Smooth muscle cell (in vitro differentiated cells): Measurements from ENCODE around the gene GKN2. TPM values are rescaled to one million over a fixed set of nuclear protein-coding genes. Genes with fewer than 3 reads are reported as not detected.

ENCODE experiments used
- DNase-seq: peaks from one replicate; lab custom pipeline; 2025; ENCODE audit not compliant: unreplicated experiment; lab: John Stamatoyannopoulos, UW
- H2AFZ ChIP-seq: fragments of 200-600 bp; sonication (generic); 2 replicates; pipeline ENCODE4 v1.6.0; 2016; ENCODE audit warnings: antibody characterized with exemption, low read depth, mild to moderate bottlenecking
- H3F3A ChIP-seq: fragments of 200-600 bp; sonication (generic); 2 replicates; pipeline ENCODE4 v1.6.0; 2017; ENCODE audit warnings: antibody characterized with exemption, low read depth
- H3K27ac ChIP-seq: fragments of 200-600 bp; sonication (generic); 2 replicates; pipeline ENCODE4 v1.5.1; 2016; ENCODE audit warnings: low read depth, mild to moderate bottlenecking
- H3K27me3 ChIP-seq: fragments of 200-600 bp; sonication (generic); 2 replicates; pipeline ENCODE4 v1.6.1; 2016; ENCODE audit warnings: low read depth, mild to moderate bottlenecking
- H3K36me3 ChIP-seq: fragments of 200-600 bp; sonication (generic); 2 replicates; pipeline ENCODE4 v1.5.1; 2016; ENCODE audit warnings: low read depth
- H3K4me1 ChIP-seq: fragments of 200-600 bp; sonication (generic); 2 replicates; pipeline ENCODE4 v1.5.1; 2016; ENCODE audit warnings: low read depth
- H3K4me2 ChIP-seq: fragments of 200-600 bp; sonication (generic); 2 replicates; pipeline ENCODE4 v1.6.0; 2016; ENCODE audit warnings: mild to moderate bottlenecking
- H3K4me3 ChIP-seq: fragments of 200-600 bp; sonication (generic); 2 replicates; pipeline ENCODE4 v1.5.1; 2016; ENCODE audit warnings: mild to moderate bottlenecking
- H3K79me2 ChIP-seq: fragments of 200-600 bp; sonication (generic); 2 replicates; pipeline ENCODE4 v1.6.0; 2016; ENCODE audit warnings: low read depth, mild to moderate bottlenecking
- H3K9ac ChIP-seq: fragments of 200-600 bp; sonication (generic); 2 replicates; pipeline ENCODE4 v1.6.0; 2016; ENCODE audit warnings: low read depth
- H3K9me3 ChIP-seq: fragments of 200-600 bp; sonication (generic); replicated peaks from 2 replicates; pipeline ENCODE4 v1.5.1; 2016; ENCODE audit warnings: low read depth
- H4K20me1 ChIP-seq: fragments of 200-600 bp; sonication (generic); 2 replicates; pipeline ENCODE4 v1.6.0; 2016; ENCODE audit warnings: low read depth
- CTCF ChIP-seq: fragments of 200-600 bp; sonication (generic); IDR thresholded peaks from 2 replicates; pipeline ENCODE4 v1.5.1; 2017; ENCODE audit warnings: borderline replicate concordance, mild to moderate bottlenecking, antibody characterized with exemption; ENCODE audit not compliant: insufficient read depth, poor library complexity, severe bottlenecking
- WGBS: methylation state at CpG from one replicate; pipeline ENCODE4 v1.1.7; 2016; ENCODE audit warnings: low lambda C conversion rate; 5-methylcytosine and 5-hydroxymethylcytosine counted together
- polyA plus RNA-seq: library from polyadenylated mRNA; unstranded; fragments of >200 nt; fragmentation: Nextera tagmentation; extraction: Ambion mirVana; gene quantifications from 2 replicates; pipeline ENCODE4 v1.2.1, GENCODE V29; 2016
- total RNA-seq: library from RNA; depleted of rRNA; stranded (reverse); fragments of >200 nt; gene quantifications from 2 replicates; pipeline ENCODE4 v1.2.3, GENCODE V29; 2014

The GKN2 gene
- total and polyA plus RNA-seq, 2 experiments from 2014 or later = not detected

GRCh38 chr2:68989035-68989434 lies 36.3 kb upstream of the GKN2 start:
- Histone ChIP-seq H3K79me2 (no peaks in the 10 kb centered on the region), H4K20me1 (no peaks in the 10 kb centered on the region), H3K4me1 (no peaks in the 10 kb centered on the region), H3K27me3 (no peaks in the 10 kb centered on the region), H3K36me3 (no peaks in the 10 kb centered on the region), H2AFZ (no peak overlapping the region), H3K9me3 (no peaks in the 10 kb centered on the region), H3K27ac (no peak overlapping the region), H3F3A (no peaks in the 10 kb centered on the region), H3K4me3 (no peak overlapping the region), H3K4me2 (no peak overlapping the region), H3K9ac (no peak overlapping the region)
- WGBS = 81% methylated on average over 5 of the region's 5 CpGs
- no peak for TF ChIP-seq CTCF
- no peak for DNase-seq

- H3K79me2 ChIP-seq = no peaks in the 10 kb centered on the region
- no peaks in the 10 kb centered on the region for H3K36me3 ChIP-seq
- H3K9ac ChIP-seq = no peak overlapping the region
- H2AFZ ChIP-seq = no peak overlapping the region
- TF ChIP-seq CTCF = no peak
- WGBS = 90% methylated on average over 5 of the region's 5 CpGs
- H3K4me3 ChIP-seq = no peak overlapping the region
- no peaks in the 10 kb centered on the region for H3F3A ChIP-seq
- no peaks in the 10 kb centered on the region for H3K4me1 ChIP-seq
- H4K20me1 ChIP-seq = no peaks in the 10 kb centered on the region
- no peak overlapping the region for H3K4me2 ChIP-seq
- DNase-seq = no peak
- H3K27ac ChIP-seq = no peak overlapping the region
- H3K27me3 ChIP-seq = no peaks in the 10 kb centered on the region
- no peaks in the 10 kb centered on the region for H3K9me3 ChIP-seq
These were observed 34.4 kb upstream of the GKN2 start for GRCh38 chr2:68987021-68987503.

- H3K27me3 ChIP-seq = peaks cover 7% of the 10 kb centered on the region
- WGBS = 96% methylated on average over 1 of the region's 1 CpG
- H3K9ac ChIP-seq = no peak overlapping the region
- no peaks in the 10 kb centered on the region for H3K9me3 ChIP-seq
- no peaks in the 10 kb centered on the region for H3K36me3 ChIP-seq
- H3F3A ChIP-seq = no peaks in the 10 kb centered on the region
- no peak overlapping the region for H3K4me2 ChIP-seq
- H2AFZ ChIP-seq = no peak overlapping the region
- no peaks in the 10 kb centered on the region for H3K79me2 ChIP-seq
- H3K4me1 ChIP-seq = no peaks in the 10 kb centered on the region
- no peak for TF ChIP-seq CTCF
- no peak overlapping the region for H3K4me3 ChIP-seq
- no peak for DNase-seq
- H4K20me1 ChIP-seq = no peaks in the 10 kb centered on the region
- no peak overlapping the region for H3K27ac ChIP-seq
These were observed 28.3 kb upstream of the GKN2 start for GRCh38 chr2:68980956-68981355.

GRCh38 chr2:68978098-68978497 lies 25.4 kb upstream of the GKN2 start:
- H3K4me3 ChIP-seq = no peak overlapping the region
- no peak overlapping the region for H3K27ac ChIP-seq
- H3K4me2 ChIP-seq = no peak overlapping the region
- no peaks in the 10 kb centered on the region for H3K79me2 ChIP-seq
- H3K36me3 ChIP-seq = no peaks in the 10 kb centered on the region
- peaks cover 7% of the 10 kb centered on the region for H3K27me3 ChIP-seq
- no peak for DNase-seq
- no peak overlapping the region for H3K9ac ChIP-seq
- no peaks in the 10 kb centered on the region for H4K20me1 ChIP-seq
- no peaks in the 10 kb centered on the region for H3K9me3 ChIP-seq
- no peak for TF ChIP-seq CTCF
- no peaks in the 10 kb centered on the region for H3K4me1 ChIP-seq
- WGBS = 86% methylated on average over 3 of the region's 3 CpGs
- no peaks in the 10 kb centered on the region for H3F3A ChIP-seq
- no peak overlapping the region for H2AFZ ChIP-seq
